HG03571 (cell line): ENCODE measurements around the gene BTG4.

ENCODE experiments used
- ATAC-seq: cut with Tn5 transposase; IDR thresholded peaks from one replicate; pipeline ENCODE4 v1.9.1; 2021; ENCODE audit not compliant: unreplicated experiment

Gene BTG4

DNA sequence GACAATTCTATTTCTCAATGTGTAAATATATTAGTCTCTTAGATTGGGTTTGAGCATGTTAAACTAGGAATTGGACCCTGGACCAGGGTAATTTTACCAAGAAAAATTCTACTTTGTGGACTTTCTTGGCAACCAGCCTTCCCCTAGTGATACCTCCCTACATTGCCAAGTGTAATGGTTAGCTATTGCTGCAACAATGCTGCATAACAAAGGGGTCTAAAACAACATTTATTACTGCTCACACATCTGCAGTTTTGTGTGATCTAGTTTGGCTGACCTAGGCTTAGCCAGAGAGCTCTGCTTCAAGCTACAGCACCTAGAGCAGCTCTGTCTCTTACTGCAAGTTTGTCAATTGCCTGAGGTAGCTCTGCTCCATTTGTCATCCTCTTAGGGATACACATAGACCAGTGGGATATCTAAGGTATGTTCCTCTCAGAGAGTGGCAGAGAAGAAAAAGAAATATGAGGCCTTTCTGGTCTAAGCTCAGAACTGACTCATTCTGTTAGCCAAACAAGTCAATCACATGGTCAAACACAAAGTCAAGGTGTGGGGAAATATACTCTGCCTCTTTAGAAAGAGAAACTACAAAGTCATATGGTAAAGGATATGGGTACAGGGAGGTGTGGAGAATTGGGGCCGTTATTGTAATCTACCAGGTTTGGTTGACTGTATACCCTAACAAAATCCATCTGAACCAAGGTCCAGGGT, 26.4 kb upstream of the BTG4 start:
- ATAC-seq: no peak

DNA sequence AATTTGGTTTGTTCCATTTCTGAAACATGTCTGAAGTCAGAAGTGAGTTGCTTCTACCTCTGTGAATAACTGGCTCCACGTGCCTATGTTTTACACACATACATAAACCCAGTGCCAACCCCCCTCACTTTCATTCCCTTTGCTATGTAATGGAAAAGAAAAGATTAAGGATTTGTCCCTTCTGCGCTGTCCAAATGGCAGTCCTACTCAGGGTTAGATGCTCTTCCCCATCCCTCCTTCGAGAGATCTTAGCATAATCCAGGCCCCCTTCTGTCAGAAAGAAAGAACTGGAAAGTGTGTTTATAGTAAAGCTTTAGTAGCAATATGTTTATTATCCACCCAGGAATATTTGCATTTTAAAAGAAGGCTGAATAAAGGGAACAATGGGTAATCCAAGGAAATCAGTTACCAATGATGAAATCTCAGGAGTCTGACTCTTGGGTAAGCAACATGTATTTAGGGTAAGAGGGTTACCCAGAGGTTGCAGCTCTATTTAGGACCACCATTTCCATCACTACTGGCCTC, 25.2 kb upstream of the BTG4 start:
- no peak for ATAC-seq

DNA sequence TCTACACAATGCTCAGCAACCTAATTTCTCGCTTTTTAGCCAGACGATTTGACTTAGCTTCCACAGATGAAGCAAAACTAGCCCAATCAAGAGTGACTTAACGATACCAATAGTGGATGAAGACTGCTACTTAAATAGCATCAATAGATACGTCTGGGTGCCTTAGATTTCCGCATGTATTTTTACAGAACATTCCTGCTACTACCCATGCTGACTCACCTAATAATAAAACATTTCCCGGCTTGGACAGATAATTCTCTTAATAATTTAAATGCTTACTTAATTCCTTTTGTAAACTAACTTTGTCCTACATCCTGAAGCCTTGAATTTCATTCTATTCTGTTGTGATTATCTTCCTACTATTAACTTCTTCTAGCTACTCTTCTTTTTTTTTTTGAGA, 23.1 kb upstream of the BTG4 start:
- ATAC-seq: no peak

DNA sequence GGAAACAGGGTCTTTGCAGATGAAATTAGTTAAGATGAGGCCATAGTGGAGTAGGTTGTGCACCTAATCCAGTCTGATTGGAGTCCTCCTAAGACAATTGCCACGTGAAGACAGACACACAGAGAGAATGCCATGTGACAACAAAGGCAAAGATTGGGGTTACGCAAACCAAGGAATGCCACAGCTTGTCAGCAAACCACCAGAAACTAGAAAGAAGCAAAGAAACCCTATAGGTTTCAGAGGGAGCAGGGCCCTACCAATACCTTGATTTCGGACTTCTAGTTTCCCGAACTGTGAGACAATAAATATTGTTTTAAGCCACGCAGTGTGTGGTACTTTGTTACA, 20.2 kb upstream of the BTG4 start:
- ATAC-seq: no peak

DNA sequence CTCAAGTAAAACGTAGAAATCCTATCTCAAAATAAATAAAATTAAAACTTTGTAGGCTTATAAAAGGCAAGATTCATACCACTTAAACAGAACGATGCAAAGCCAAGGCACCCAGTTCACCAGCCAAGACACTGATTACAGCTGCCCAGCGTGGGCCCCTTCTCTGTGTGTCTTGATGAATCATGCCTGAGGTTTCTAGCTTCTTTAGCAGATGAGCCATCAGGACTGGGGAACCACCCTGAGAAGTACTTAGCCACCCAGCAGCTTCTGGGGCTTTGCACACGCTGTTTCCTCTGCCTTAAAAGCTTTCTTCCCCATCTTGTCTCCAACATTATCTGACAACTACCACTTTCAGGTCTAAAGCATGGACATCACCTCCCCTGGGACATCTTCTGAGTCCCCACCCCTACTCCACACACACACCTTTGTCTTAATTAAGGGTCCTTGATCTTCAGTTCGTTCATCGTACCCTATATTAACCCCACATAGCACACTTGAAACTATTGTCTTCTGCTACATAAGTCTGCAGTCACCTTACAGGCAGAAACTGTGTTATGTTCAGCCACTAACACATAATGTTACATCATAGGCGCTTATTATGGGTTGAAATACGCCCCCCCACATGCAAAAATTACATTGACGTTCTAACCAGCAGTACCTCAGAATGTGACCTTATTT, 19.6 kb upstream of the BTG4 start:
- no peak for ATAC-seq

DNA sequence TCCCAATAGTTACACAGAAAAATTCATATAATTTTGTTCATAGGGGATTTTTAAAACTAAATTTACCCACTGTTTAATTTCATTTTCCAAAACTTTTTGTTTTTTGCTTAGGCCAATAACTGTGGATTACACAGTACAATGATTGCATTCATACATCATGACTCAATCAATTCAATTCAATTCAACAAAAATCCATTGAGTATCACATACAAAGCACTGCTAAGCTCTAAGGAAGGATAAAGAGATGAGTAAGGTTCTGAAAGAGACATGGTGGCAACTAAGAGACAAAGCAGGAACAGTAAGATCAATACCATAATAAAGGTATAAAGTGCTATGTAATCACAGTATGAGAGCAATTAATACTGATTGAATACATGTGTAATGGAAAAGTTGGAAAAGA, 18.9 kb upstream of the BTG4 start:
- no peak for ATAC-seq

DNA sequence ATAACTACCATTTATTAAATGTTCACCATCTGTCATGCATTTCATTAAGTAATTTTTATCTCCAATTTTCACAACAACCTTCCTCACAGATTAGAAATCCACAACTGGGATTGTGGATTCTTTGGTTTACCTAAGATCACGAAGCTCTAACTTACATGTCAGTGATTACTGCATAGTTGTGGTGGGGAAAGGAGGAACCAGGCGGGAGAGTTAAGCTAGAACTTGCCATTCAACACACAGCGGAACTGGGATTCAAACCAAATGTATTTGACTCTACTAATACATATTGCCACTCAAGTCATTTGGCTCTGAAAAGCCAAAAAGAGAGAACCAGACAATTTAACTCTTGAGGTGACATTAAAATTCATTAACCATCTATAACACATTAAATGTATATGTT, 17.9 kb upstream of the BTG4 start:
- ATAC-seq: no peak

DNA sequence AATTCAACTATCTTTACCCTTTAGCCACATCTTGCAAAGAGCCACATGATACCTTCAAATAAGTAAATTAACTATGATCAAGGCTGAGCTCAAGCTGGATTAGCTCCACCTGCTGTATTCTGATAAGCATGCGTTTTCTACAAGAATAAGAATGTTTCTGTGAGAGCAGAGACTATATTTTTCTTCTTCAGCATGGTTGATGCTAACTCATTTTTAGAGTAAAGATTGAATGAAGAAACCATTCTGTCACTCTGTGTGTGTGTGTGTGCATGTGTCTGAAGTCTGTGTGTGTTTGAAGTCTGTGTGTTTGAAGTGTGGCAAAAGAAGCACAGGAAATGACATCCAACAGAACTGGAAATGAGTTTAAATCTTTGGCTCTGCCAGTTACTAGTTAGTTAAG, 16.4 kb upstream of the BTG4 start:
- ATAC-seq: no peak

DNA sequence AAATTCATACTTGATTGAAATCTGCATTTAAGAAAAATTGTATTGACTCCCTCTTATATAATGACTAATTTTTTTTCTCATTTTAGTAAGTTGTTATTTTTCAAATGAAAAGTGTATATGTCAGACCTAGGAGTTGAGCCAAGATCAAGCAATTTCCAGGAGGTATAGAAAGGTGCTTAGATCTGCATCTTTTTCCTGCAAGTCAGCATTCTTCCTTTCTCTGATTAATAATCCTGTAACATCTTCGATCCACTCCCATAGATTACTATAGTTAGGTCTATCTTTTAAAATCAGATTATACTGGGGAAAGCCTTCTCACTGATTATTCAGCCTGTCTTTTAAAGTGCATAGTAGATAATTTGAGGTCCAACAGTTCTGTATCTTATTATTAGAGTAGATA, 15.1 kb upstream of the BTG4 start:
- no peak for ATAC-seq

DNA sequence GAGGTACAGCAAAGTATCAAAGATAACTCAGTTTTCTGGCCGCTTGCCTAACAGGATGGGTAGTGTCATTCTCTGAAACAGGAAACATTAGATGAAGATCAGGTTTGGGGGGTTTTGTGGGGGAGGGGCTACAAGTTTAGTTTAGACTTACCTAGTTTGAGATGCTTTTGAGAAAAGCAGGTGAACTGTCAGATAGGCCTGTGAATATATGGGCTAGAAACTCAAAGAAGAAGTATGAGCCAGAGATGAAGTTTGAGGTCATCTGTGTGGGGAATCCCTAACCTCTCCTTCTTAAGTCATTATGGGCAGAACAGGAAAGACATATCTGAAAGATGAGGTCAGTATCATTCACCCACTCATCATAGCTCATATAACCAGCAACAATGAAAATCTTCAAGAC, 14.3 kb upstream of the BTG4 start:
- no peak for ATAC-seq

DNA sequence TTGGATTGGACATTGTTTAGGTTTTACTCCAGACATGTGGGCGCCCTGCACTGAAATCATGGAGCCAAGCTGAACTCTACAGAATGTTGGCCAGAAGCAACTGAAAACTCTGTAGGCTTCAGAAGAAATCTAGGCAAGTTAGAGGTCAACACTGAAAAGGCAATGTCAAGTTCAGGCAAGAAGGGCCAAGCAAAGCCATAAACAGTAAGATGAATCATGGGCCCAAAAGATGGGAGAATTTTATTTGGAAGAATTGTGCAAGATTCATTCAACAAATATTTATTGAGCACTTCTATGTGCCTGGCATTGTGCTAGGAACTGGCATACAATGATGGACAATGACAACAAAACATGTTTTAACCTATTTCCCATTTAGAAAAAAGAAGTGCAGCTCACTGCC, 13.3 kb upstream of the BTG4 start:
- ATAC-seq: no peak

DNA sequence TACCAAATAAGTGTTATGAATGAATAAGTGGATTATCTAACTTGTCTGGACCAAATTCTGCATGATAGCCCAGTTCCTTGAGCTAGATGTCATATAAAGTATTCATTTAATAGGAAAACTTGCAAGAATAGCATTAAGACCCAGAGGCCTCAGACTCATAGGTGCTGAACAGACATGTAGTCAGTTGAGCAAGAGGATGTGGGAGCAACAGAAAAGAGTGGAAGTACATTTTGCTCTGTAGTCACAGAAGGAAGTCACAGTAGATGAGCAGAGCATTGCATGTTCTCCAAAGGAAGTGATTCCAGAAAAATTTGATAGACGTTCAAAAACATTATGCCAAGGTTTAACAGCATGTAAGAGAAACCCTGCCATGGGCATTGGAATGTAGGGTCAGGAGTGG, 11.9 kb upstream of the BTG4 start:
- ATAC-seq: no peak

DNA sequence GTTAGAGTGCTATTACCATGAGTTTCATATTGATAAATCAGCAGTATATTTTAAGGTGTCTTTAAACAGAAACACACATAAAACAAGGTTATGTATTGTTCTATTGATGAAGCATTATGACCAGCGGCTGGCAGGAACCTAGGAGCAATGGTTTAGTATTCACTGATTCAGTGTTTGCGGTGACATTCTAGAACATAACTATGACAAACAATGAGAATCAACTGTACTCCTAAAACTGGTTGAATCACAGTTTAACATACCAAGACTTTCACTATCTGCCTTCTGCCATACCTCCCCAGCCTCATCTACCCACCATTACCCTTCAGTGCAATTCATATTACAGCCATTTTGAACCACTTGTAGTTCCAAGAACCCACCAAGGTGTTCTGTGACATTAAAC, 11.2 kb upstream of the BTG4 start:
- ATAC-seq: no peak

DNA sequence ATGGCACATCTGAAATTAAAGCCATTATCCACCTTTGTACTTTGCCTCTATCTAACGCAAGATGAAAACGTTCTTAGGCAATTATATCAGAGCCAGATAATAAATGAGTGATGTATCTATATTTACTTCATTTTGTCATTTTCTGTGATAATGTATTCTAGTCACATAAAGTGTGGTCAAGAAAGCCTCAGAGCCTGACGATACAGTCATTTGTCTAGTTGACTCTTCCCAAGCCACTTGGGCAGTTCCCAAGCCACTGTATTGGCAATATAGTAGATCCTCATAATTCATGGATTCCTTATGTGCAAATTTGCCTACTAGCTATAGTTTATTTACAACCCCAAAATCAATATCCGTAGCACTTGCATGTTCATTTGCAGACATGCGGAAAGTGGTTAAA, 10.2 kb upstream of the BTG4 start:
- no peak for ATAC-seq

DNA sequence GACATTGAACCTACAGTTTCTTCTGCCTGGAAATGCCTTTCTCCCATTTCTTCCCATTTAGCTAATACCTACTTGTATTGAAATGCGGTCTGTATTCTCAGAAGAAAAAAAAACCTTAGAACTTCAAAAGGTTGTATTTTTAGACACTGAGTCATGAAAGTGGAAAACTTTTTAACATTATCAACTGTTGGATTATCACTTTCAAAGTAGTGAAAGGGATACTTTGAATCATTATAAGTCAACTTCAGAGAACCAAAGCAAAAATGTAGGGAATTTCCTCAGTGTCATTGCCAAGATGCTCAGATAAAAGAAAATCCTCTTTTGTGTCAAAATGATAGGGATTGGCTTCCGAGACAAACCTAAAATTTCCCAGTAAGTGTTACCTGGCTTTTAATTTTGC, 8.9 kb upstream of the BTG4 start:
- no peak for ATAC-seq

DNA sequence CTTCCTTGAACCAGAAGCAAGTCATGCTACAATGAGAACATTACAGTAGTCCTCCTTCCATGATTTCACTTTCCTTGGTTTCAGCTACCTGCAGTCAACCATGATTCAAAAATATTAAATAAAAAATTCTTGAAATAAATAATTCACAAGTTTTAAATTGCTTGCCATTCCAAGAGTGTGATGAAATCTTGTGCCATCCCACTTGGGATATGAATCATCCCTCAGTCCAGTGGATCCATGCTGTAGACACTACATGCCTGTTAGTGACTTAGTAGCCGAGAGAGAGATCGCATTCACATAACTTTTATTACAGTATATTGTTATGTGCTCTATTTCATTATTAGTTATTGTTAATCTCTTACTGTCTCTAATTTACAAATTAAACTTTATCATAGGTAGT, 8.4 kb upstream of the BTG4 start:
- ATAC-seq: no peak

DNA sequence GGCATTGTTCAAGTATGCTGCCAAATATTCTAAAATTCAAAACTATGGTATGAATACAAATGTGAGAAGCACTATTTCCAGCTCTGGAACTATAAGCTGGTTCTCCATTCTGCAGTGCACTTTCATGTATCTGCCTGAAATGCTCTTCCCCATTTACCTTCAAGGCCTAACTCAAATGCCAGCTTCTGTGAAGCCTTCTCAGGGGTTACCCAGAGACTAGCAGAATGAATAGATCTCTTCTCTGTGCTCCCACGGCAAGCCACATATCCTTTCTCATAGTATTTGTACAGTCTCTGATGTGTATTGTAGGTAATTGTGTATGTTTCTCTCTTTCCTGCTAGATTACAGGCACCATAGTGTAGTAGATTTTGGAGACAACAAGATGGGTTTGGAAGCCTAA, 6.5 kb upstream of the BTG4 start:
- no peak for ATAC-seq

DNA sequence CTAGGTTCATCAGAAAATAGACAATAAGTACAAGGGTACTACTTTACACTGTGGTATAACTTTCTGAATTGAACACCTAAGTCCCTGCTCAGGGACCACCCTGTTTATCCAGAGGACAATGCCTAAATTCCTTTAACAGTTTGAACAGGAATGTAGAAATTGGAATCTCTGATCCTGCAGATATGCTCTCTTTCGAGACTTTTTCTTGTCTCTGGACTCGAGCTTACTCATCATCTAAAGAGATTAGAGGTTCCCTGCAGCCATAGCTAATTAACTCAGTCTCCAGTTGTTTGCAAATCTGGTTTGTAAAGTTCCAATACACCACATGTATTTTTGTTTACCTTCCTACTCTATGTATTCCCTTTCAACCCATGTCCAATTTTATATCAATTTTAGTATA, 3.4 kb upstream of the BTG4 start:
- ATAC-seq: no peak

DNA sequence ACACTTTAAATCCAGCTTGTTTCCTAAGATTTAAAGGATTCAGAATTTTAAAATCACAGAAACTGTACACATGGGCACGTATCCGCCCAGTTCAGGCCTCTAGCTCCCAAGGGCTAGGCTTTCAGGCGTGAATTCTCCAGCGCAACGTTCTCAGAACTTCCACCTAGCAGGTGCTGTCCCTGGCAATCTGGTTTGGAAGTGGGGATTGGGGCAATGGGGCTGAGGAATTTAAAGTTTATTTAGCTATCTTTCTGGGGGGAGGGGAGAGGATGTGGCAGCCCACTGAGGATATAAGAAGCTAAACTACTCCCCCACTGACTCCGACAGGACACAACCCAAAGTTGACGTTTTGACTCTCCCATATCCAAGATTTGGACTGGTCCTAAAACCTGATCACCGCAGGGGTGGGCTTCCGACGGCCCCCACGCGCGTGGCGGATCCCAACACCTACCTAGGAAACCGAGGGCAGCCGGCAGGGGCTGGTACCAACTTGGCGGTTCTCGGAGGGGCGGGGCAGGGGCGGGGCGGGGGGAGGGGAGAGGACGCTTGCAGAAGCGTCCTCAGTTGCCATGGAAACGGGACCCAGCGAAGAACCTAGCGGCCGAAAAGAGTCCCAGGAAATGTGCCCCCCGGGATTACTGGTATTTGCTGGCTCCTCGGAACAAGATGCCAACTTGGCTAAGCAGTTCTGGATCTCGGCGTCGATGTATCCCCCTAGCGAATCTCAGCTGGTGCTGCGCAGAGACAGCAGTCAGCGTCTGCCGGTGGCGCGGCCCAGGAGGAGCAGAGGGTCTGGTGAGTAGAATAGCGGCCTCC, 2.2 kb upstream of the BTG4 start, which contains the start of gene HOATZ:
HOATZ (plus strand) TSS at position 563 of the 816 bp plus-strand sequence; CDS start at position 570, 7 bp downstream.
- ATAC-seq: no peak

DNA sequence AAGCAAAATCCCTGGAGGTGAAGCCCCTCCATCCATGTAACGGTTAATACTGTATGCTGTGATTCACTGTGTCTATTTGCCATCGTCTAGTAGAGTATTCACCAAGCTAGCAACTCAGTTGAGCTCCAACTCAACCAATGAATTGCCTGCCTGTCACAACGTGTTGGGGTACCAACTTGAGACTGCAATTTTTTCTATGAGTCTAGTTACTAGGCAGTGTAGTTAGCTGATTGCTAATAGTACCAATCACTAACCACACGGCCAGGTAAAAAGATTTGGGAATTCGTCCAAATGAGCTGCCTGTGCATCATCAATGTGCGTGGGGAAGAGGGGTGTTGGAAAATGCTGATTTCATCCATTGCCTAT, 1.0 kb upstream of the BTG4 start:
- ATAC-seq: no peak

DNA sequence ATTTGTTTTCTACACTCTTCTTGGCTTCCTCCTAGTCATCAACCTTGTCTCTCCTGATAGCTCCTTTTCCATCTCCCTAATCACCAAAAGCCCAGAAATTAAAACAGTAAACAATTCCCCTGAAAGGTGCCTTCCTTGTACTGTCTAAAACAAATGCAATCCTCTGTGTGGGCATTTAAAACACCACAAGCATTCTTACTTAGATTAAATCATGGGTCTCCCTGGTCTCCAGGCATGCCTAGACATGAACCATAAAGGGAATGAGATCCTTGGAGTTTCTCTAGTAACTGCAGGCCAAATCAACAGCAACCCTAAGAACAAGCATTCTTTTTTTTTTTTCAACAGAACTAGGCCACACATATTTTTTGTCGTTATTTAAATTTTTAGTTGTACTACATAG, 1.9 kb downstream of the BTG4 start:
- no peak for ATAC-seq

DNA sequence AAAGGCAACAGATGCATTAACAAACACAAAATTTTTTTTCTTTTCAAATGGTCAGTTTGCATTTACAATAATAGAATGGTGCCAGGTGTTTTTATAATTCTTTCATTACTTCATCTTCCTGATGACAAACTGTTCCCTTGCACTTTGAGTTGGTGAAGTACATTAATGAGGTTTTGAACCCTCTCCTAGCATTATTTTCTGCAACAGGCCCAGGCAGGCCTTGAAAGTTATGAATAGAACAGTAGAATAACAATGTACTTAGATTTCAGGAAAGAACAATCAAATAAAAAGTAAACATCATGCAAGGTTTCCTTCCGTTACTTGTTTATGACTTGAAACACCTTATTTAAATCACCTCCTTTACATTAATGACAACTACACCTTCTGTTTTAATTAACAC, 9.6 kb downstream of the BTG4 start:
- ATAC-seq: no peak
